SH-SY5Y (cell line): ENCODE measurements around the gene FAM229B.

Experiments
- GATA2 ChIP-seq: IDR thresholded peaks from 2 replicates; pipeline ENCODE4 v1.6.1; 2011; ENCODE audit warnings: mild to moderate bottlenecking, low read depth, low read length
- GATA3 ChIP-seq: IDR thresholded peaks from 2 replicates; pipeline ENCODE4 v1.6.1; 2011; ENCODE audit warnings: low read depth, mild to moderate bottlenecking, low read length, moderate library complexity

FAM229B gene

GRCh38 chr6:112087136-112087911 is at the start of gene FAM229B, which contains the start of gene TUBE1:
Gene FAM229B (plus strand): TSS chr6:112087591. CDS start chr6:112099284, 11,693 bp downstream.
Gene TUBE1 (minus strand): TSS chr6:112087482. CDS start chr6:112087434, 48 bp downstream.
- TF ChIP-seq GATA2: no peak
- TF ChIP-seq GATA3: no peak

DNA sequence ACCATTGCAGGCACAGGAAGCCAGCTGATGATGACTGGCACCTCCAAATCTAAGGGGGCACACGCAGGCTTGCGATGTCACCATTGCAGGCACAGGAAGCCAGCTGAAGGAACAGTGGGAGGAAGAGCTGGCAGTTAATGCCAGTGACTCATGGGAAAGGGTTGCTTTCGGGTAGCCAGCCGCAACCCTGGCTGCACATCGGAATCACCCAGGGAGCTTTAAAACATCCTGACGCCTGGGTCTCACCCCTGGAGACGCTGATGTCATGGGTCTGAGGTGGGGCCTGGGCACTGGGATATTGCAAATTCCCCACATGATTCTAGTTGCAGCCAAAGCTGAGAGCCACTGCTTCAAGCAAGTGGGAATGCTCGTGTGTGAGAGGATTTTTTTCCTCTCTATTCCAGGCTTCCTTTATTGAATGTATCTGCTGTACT is 49.6 kb upstream of the FAM229B start:
- TF ChIP-seq GATA2: no peak
- TF ChIP-seq GATA3: no peak

DNA sequence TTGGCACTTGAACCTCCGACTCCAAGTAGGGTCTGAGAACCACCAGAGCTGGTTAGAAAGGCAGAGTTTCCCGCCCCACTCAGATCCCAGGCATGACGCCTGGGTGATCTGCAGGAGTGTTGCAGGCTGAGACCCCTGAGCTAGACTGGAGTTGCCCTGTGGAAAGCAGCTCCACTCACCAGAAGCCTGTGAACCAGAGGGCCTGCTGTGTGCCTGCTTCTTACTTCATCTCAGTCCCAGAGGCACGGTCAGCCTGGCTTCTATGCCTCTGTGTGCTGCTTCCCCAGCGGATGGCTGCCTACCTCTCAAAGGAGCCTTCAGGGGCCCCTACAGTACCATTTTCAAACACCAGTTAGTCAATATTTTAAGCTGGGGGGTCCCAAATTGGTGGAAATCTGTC is 49.1 kb upstream of the FAM229B start:
- TF ChIP-seq GATA2 (no peak), GATA3 (no peak)

- TF ChIP-seq GATA2: no peak
- TF ChIP-seq GATA3: no peak
Observed at GRCh38 chr6:112038756-112039430, 48.5 kb upstream of the FAM229B start.

DNA sequence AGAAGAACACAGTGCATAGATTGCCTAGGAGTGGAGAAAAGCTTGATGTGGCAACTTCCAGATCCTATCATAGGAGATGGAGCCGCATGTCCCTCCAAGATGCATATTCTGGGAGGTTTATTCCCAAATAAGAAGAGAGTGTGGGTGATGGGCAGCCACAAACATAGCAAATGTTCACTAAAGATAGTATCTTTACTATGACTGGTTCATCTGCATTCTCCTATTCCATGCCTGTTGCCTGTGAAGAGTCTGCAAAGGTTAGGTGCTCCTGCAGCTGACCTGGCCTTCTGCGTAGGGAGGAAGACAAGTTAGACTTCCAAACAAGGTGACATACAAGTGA is 48.0 kb upstream of the FAM229B start:
- no peak for TF ChIP-seq GATA2
- TF ChIP-seq GATA3: no peak

- TF ChIP-seq GATA3 (no peak), GATA2 (no peak)
Observed at GRCh38 chr6:112040956-112041355, 46.4 kb upstream of the FAM229B start.

DNA sequence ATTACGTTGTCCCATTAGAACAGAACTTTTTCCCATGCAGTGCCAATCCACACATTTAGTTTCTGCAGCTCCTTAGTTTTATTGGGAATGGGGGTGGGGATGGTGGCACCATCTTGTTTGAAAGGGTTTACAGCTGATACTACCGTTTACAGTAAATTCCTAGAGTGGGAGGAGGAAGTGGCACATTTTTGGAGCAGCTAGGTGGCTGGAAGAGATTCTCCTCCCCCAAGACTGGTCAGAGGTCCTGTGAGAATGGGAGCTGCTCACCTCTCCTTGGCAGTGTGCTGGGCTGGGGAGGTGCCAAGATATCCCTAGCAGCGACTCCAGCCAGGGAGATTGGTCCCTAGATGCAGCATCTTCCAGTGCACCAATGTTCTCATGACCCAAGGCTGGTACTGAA is 45.9 kb upstream of the FAM229B start:
- TF ChIP-seq GATA2 (no peak), GATA3 (no peak)

DNA sequence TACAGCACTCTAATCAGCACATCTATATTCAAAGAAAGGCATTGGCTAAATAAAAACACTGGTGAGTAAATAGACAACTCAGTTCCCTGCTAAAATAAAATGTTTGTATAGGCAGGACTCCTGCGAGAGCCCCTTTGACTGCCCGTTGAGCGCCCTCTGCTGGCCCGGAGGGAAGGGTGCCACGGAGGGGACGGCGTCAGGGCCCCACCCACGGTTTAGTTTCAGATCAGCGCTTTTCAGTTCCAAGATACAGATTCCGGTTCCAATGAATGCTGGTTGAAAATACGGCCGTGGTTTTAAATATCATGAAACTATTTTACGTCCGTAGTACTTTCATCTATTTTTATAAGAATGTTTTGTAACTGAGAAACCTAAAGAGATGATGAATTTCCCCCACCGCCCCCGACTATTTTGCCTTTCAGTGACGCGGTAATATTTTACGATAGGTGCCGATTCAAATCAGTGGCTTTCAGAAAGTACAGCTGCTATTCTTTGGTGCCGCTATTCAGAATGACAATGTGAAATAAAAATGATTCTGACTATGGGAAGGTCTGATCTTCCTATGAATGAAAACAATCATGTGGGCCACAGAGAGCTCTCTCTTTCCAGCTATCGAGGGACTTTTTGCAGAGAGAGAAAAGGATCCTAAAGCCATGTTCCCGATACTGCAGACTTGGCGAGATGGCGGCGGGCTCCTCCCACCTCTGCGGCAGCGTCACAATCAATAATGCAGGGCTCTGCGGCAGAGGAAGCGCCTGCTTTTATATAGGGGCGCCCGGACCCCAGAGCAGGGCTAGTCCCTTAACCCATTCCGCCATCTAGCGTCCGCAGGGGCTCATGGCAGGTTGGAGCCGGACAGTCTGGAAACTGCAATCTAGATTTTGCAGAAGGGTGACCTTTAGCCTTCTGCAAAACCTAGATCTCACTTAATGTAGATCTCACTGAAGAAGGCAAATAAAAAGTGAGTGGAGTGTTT is 44.1 kb upstream of the FAM229B start:
- no peak; the same call in 1 of the 2 replicates for TF ChIP-seq GATA2
- no peak for TF ChIP-seq GATA3

GRCh38 chr6:112044196-112044595 is 43.2 kb upstream of the FAM229B start:
- TF ChIP-seq GATA2: no peak
- no peak for TF ChIP-seq GATA3

- TF ChIP-seq GATA3 (no peak), GATA2 (no peak)
Observed at GRCh38 chr6:112044856-112045255, 42.5 kb upstream of the FAM229B start.

- TF ChIP-seq GATA2 (no peak), GATA3 (no peak)
Observed at GRCh38 chr6:112049026-112049799, 38.2 kb upstream of the FAM229B start.

- no peak for TF ChIP-seq GATA2
Observed at GRCh38 chr6:112049996-112050395, 37.4 kb upstream of the FAM229B start.

GRCh38 chr6:112050429-112050828 is 37.0 kb upstream of the FAM229B start:
- TF ChIP-seq GATA3: no peak
- TF ChIP-seq GATA2: no peak
